ENCODE measurements around the gene CNOT1.

DNA sequence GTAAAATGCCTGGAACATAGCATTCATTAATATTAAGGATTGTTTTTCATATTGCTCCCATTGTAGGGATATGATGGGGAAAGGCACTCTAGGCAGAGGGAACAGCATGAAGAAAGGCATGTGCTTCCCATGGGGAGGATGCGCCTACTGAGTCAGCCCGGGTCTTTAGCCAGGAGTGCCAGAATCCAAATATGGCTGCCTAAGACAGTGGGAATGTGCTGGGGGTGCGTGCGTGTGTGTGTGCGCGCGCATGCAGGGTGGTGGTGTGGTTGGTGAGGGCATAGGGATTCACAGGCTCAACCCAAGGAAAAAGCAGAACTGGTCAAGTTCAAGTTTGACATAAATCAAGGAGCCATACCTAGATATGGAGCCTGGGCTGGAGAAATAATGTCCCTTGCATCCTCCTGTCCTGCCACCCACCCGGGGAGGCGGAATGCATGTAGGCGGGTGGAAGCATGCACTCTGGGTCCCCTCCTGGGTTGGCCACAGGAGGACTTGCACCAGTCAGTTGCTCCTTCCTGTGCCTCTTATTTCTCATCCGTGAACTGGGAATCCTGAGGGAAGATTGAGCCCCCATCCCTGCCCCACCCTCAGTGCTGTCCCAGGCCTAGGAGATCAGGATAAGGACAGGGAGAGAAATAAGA is 148.3 kb downstream of the CNOT1 start:
- TF ChIP-seq POLR2A (IDR thresholded peaks at IDR 0.05) (no peak), POLR2AphosphoS5 (IDR thresholded peaks at IDR 0.05) (no peak), EP300 (IDR thresholded peaks at IDR 0.05) (no peak)
- TF ChIP-seq, protein P1, sequence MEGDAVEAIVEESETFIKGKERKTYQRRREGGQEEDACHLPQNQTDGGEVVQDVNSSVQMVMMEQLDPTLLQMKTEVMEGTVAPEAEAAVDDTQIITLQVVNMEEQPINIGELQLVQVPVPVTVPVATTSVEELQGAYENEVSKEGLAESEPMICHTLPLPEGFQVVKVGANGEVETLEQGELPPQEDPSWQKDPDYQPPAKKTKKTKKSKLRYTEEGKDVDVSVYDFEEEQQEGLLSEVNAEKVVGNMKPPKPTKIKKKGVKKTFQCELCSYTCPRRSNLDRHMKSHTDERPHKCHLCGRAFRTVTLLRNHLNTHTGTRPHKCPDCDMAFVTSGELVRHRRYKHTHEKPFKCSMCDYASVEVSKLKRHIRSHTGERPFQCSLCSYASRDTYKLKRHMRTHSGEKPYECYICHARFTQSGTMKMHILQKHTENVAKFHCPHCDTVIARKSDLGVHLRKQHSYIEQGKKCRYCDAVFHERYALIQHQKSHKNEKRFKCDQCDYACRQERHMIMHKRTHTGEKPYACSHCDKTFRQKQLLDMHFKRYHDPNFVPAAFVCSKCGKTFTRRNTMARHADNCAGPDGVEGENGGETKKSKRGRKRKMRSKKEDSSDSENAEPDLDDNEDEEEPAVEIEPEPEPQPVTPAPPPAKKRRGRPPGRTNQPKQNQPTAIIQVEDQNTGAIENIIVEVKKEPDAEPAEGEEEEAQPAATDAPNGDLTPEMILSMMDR (IDR thresholded peaks at IDR 0.05) = no peak
